Activated CD8-positive, alpha-beta memory T cell treated with anti-CD3 and anti-CD28 coated beads, Interleukin-2, amount 10 ng/mL, durations not matched to agents 7 days and 5 days (primary cell): ENCODE data around the gene PPAT. TPM values are rescaled to one million over a fixed set of nuclear protein-coding genes. Genes with fewer than 3 reads are reported as not detected.

Experiments used
- ATAC-seq: fragments of 150-1000 bp; cut with Tn5 transposase; one replicate; pipeline ENCODE4 v1.10.0; 2021; ENCODE audit warnings: moderate library complexity
- CTCF ChIA-PET: fragments of 350-600 bp; sonication (Branson Sonifier 250); formaldehyde crosslinking; loops from one replicate; lab custom pipeline; 2021; ENCODE audit warnings: antibody characterized with exemption; lab: Charles Lee
- DNase-seq: peaks from one replicate; pipeline ENCODE4 v3.0.0-alpha.2; 2020
- H3K27ac Mint-ChIP-seq: one replicate; pipeline ENCODE4 v1.8.0; 2021; ENCODE audit warnings: mild to moderate bottlenecking, mixed read lengths
- H3K27me3 Mint-ChIP-seq: one replicate; pipeline ENCODE4 v1.8.0; 2021; ENCODE audit warnings: mixed read lengths
- H3K36me3 Mint-ChIP-seq: one replicate; pipeline ENCODE4 v1.8.0; 2021; ENCODE audit warnings: mild to moderate bottlenecking, mixed read lengths
- H3K4me1 Mint-ChIP-seq: one replicate; pipeline ENCODE4 v1.8.0; 2021; ENCODE audit warnings: mixed read lengths
- H3K4me3 Mint-ChIP-seq: one replicate; pipeline ENCODE4 v1.8.0; 2021; ENCODE audit warnings: mild to moderate bottlenecking, moderate library complexity, mixed read lengths
- H3K9me3 Mint-ChIP-seq: one replicate; pipeline ENCODE4 v1.8.0; 2022; ENCODE audit warnings: low read depth, mixed read lengths
- total RNA-seq, 2 experiments: library from RNA; stranded (reverse); gene quantifications; one replicate each; pipeline ENCODE4 v1.2.3, GENCODE V29; 2021

The PPAT gene
- total RNA-seq, 2 experiments from 2014 or later = 27.1 to 41.4 TPM

- CTCF ChIA-PET = no interaction called here
- H3K4me1 Mint-ChIP-seq = no peaks in the 10 kb centered on the region
- no peak overlapping the region for H3K4me3 Mint-ChIP-seq
- no peak for DNase-seq
- no peak for ATAC-seq
- H3K36me3 Mint-ChIP-seq = peaks cover 10% of the 10 kb centered on the region
- H3K9me3 Mint-ChIP-seq = no peaks in the 10 kb centered on the region
- H3K27ac Mint-ChIP-seq = no peak overlapping the region
- H3K27me3 Mint-ChIP-seq = no peaks in the 10 kb centered on the region
Observed at GRCh38 chr4:56348576-56348975, 86.8 kb downstream of the PPAT start.

- CTCF ChIA-PET = interaction anchor here (1.1 kb wide), 1 partner anchor 8 kb away, joined by 3 read pairs; no protein-coding TSS in a partner anchor
- H3K36me3 Mint-ChIP-seq = peaks cover 16% of the 10 kb centered on the region
- H3K4me3 Mint-ChIP-seq = no peak overlapping the region
- DNase-seq (no peak), ATAC-seq (no peak)
- H3K4me1 Mint-ChIP-seq = no peaks in the 10 kb centered on the region
- H3K27me3 Mint-ChIP-seq = no peaks in the 10 kb centered on the region
- H3K27ac Mint-ChIP-seq = no peak overlapping the region
- no peaks in the 10 kb centered on the region for H3K9me3 Mint-ChIP-seq
Observed at GRCh38 chr4:56345458-56345857, 90.0 kb downstream of the PPAT start.

Other genes starting within 250 kb of the PPAT start
- 10 to 100 TPM in 1 of 2 experiments, 1 to 10 TPM in 1; 9.4 to 11.8 TPM for gene AASDH, start 48.1 kb downstream of the PPAT start, total RNA-seq
- gene PAICS, start 645 bp upstream of the PPAT start, total RNA-seq = 100 to 1,000 TPM; 130 to 207 TPM
- gene SRP72, start 32.0 kb upstream of the PPAT start, total RNA-seq = 100 to 1,000 TPM; 126 to 167 TPM
- under 1 TPM in 1 of 2 experiments, not detected in 1; 0.55 TPM for gene ARL9, start 70.2 kb upstream of the PPAT start, total RNA-seq
- gene HOPX, start 245.7 kb upstream of the PPAT start, total RNA-seq = 100 to 1,000 TPM; 177 to 208 TPM